ENCODE measurements around the gene TRAPPC14. TPM values are rescaled to one million over a fixed set of nuclear protein-coding genes. Genes with fewer than 3 reads are reported as not detected.

TRAPPC14 gene
- total and polyA plus RNA-seq, 10 of the 15 experiments (the other 5 are each of a cell fraction or from before 2014, with no cell fraction given), result 0.21 to 24.7 (median 7.5) TPM

- SMC1A ChIA-PET (ENCODE audit: uncharacterized antibody, unreplicated experiment), result interaction anchor here (1.3 kb wide), 1 partner anchor 20 kb away, joined by 3 read pairs; no protein-coding TSS in a partner anchor
- WGBS (ENCODE audit: insufficient coverage, insufficient replicate concordance, low lambda C conversion rate, missing lambda C conversion rate), result 95% methylated on average over 12 of the region's 13 CpGs
- POLR2A ChIA-PET, result interaction anchor here (0.5 kb wide), 1 partner anchor 373 kb away, joined by 6 read pairs; no protein-coding TSS in a partner anchor
- no peaks in the 10 kb centered on the region; a peak in 1 of 4 replicates for H3K36me3 ChIP-seq (ENCODE audit: control insufficient read depth in 2 of 2, insufficient read depth in 2 of 2, low read length in 1 of 2)
- no peak for DNase-seq (ENCODE audit: low read depth, low spot score)
- no peaks in the 10 kb centered on the region for H4K20me1 ChIP-seq (ENCODE audit: control insufficient read depth, insufficient read depth)
- no peak overlapping the region for H2AFZ ChIP-seq (ENCODE audit: control insufficient read depth, low read depth, low read length)
- H3K4me1 ChIP-seq (ENCODE audit: control insufficient read depth, insufficient read depth, low read length), result peaks cover 12% of the 10 kb centered on the region
- no peak overlapping the region for H3K4me2 ChIP-seq (ENCODE audit: control insufficient read depth, insufficient read depth)
- intact Hi-C loops (cut with micrococcal nuclease; ENCODE audit: unreplicated experiment), result no loop called here
- H3K27ac ChIP-seq (ENCODE audit: control insufficient read depth, insufficient read depth), result no peak overlapping the region
- FAIRE-seq, result no peak
- CTCF ChIA-PET, result interaction anchor here (0.6 kb wide), 1 partner anchor 59 kb away, joined by 3 read pairs; no protein-coding TSS in a partner anchor
- H3K79me2 ChIP-seq (ENCODE audit: control insufficient read depth, insufficient read depth, low read length), result peaks cover 17% of the 10 kb centered on the region
- no peaks in the 10 kb centered on the region for H3K9me3 ChIP-seq (replicated peaks; ENCODE audit: control insufficient read depth, insufficient read depth, low read length)
- no peak overlapping the region for H3K9ac ChIP-seq (ENCODE audit: control insufficient read depth, insufficient read depth, low read length)
- BruUV-seq (replicated peaks), result no TSS peak
- RAD21 ChIA-PET (ENCODE audit: unreplicated experiment), result no interaction called here
- in situ Hi-C loops (cut with MboI), result no loop called here
- no peaks in the 10 kb centered on the region for H3K27me3 ChIP-seq (replicated peaks in 1 of 2; ENCODE audit: control insufficient read depth in 2 of 2, insufficient read depth in 2 of 2, low read length in 1 of 2)
- no peak overlapping the region for H3K4me3 ChIP-seq
- no peak for TF ChIP-seq CUX1 (IDR thresholded peaks at IDR 0.05; ENCODE audit: insufficient replicate concordance, low read depth, low read length)
- no peak for TF ChIP-seq CREB1 (IDR thresholded peaks at IDR 0.05; ENCODE audit: low read depth)
- TF ChIP-seq ESRRA (IDR thresholded peaks at IDR 0.05; ENCODE audit: low read length), result no peak
- TF ChIP-seq MAX (IDR thresholded peaks at IDR 0.05; ENCODE audit: low read depth, low read length), result no peak
- TF ChIP-seq TCF12 (IDR thresholded peaks at IDR 0.05; ENCODE audit: low read depth, low read length), result no peak
- no peak for TF ChIP-seq EZH2 (IDR thresholded peaks at IDR 0.05; ENCODE audit: borderline replicate concordance, control insufficient read depth, low read depth, low read length)
- TF ChIP-seq, protein P1, sequence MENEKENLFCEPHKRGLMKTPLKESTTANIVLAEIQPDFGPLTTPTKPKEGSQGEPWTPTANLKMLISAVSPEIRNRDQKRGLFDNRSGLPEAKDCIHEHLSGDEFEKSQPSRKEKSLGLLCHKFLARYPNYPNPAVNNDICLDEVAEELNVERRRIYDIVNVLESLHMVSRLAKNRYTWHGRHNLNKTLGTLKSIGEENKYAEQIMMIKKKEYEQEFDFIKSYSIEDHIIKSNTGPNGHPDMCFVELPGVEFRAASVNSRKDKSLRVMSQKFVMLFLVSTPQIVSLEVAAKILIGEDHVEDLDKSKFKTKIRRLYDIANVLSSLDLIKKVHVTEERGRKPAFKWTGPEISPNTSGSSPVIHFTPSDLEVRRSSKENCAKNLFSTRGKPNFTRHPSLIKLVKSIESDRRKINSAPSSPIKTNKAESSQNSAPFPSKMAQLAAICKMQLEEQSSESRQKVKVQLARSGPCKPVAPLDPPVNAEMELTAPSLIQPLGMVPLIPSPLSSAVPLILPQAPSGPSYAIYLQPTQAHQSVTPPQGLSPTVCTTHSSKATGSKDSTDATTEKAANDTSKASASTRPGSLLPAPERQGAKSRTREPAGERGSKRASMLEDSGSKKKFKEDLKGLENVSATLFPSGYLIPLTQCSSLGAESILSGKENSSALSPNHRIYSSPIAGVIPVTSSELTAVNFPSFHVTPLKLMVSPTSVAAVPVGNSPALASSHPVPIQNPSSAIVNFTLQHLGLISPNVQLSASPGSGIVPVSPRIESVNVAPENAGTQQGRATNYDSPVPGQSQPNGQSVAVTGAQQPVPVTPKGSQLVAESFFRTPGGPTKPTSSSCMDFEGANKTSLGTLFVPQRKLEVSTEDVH (IDR thresholded peaks at IDR 0.05; ENCODE audit: low read depth, partially characterized antibody), result no peak
- TF ChIP-seq RUNX3 (IDR thresholded peaks at IDR 0.05; ENCODE audit: low read length), result no peak
- TF ChIP-seq DPF2 (IDR thresholded peaks at IDR 0.05), result no peak
- no peak for TF ChIP-seq HDAC6 (IDR thresholded peaks at IDR 0.05; ENCODE audit: unreplicated experiment)
- TF ChIP-seq CBX5 (IDR thresholded peaks at IDR 0.05; ENCODE audit: low read depth), result no peak
- no peak for TF ChIP-seq MYC (IDR thresholded peaks at IDR 0.05; ENCODE audit: insufficient read depth, insufficient read length, insufficient replicate concordance, low read length, severe bottlenecking)
- TF ChIP-seq STAT3 (IDR thresholded peaks at IDR 0.05; ENCODE audit: low read depth, low read length), result no peak
- ATAC-seq, result no peak
These were observed 36.5 kb downstream of the TRAPPC14 start for GRCh38 chr7:100122067-100122466.

Measured in GM12878 (cell line).